Subcutaneous abdominal adipose tissue (tissue), 5 donors: ENCODE results near the gene BDKRB1.

ENCODE experiments used
- H3K27ac ChIP-seq: one replicate; pipeline ENCODE4 v1.7.0; 2013; ENCODE audit warnings: low read depth, mild to moderate bottlenecking, inconsistent platforms, low read length, moderate library complexity
- H3K27me3 ChIP-seq, 5 donors: one replicate each; pipeline ENCODE4 v1.7.0; 2013; ENCODE audit warnings: low read length in 5 of 5, inconsistent platforms in 1 of 5; ENCODE audit not compliant: control insufficient read depth in 5 of 5, insufficient read depth in 4 of 5
- H3K36me3 ChIP-seq, 5 donors: one replicate each; pipeline ENCODE4 v1.7.0; 2013; ENCODE audit warnings: low read length in 5 of 5; ENCODE audit not compliant: control insufficient read depth in 5 of 5, insufficient read depth in 5 of 5
- H3K4me1 ChIP-seq, 5 donors: one replicate each; pipeline ENCODE4 v1.7.0; 2013; ENCODE audit warnings: low read length in 5 of 5, mild to moderate bottlenecking in 3 of 5, moderate library complexity in 1 of 5; ENCODE audit not compliant: control insufficient read depth in 5 of 5, insufficient read depth in 5 of 5
- H3K4me3 ChIP-seq, 5 donors: one replicate each; pipeline ENCODE4 v1.7.0; 2013; ENCODE audit warnings: low read length in 5 of 5, low read depth in 1 of 5
- H3K9ac ChIP-seq, 5 donors: one replicate each; pipeline ENCODE4 v1.7.0; 2013; ENCODE audit warnings: low read length in 5 of 5, mild to moderate bottlenecking in 4 of 5, moderate library complexity in 3 of 5
- H3K9me3 ChIP-seq, 5 donors: one replicate each; pipeline ENCODE4 v1.7.0; 2013; ENCODE audit warnings: low read length in 5 of 5; ENCODE audit not compliant: control insufficient read depth in 5 of 5
- donor health status: healthy.
- donor health status: healthy.
- donor health status: healthy.
- donor health status: healthy.
- donor health status: healthy.

BDKRB1 gene

DNA sequence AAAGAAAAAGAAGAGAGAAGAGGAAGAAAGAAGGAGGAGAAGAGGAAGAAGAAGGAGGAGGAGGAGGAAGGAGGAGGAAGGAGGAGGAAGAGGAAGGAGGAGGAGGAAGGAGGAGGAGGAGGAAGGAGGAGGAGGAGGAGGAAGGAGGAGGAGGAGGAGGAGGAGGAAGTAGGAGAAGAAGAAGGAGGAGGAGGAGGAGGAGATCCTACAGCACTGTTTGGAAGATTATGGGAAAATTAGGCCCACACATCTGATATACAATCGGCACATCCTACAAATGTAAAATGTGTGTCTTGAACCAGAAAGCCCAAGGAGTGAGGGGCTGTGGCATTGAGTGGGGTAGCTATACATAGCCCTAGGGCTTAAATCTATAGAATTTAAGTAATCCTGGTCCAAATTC lies 39.4 kb upstream of the BDKRB1 start:
- Histone ChIP-seq H3K27me3 (peaks cover 0 to 6% (median 0%) of the 10 kb centered on the region in 5 donors), H3K9me3 (peaks cover 7 to 11% (median 8%) of the 10 kb centered on the region in 5 donors), H3K4me1 (peaks cover 0 to 16% (median 0%) of the 10 kb centered on the region in 5 donors)

DNA sequence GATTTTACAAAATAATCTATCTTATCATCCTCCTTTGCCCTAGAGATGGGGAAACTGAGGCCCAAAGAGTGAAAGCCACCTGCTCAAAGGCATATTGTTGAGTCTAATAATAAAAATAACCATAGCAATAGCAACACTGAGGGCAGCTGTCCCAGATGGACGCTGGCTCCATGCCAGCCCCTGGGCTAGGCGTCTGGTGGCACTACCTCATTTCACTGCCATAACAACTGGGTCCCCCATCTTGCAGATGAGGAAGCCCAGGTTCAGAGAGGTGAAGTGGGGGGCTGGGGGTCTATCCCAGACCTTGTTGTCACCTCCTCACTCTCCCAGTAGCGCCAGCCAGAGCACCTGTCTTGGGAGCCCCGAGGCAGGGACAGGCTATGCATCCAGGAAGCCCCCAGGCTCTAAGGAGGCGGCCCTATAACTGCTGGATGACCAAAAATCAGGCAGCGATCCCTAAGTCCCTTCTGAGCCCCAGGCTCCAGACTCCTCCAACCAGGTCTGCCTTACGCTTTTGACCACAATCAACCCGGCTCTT lies 38.6 kb upstream of the BDKRB1 start:
- Histone ChIP-seq H3K27me3 (peaks cover 0 to 6% (median 0%) of the 10 kb centered on the region in 5 donors), H3K27ac (no peak overlapping the region)

More for the DNA sequence above, 39.4 kb upstream of the BDKRB1 start:
- Histone ChIP-seq H3K27ac (no peak overlapping the region), H3K4me3 (no peak overlapping the region), H3K9ac (no peak overlapping the region), H3K36me3 (no peaks in the 10 kb centered on the region)

DNA sequence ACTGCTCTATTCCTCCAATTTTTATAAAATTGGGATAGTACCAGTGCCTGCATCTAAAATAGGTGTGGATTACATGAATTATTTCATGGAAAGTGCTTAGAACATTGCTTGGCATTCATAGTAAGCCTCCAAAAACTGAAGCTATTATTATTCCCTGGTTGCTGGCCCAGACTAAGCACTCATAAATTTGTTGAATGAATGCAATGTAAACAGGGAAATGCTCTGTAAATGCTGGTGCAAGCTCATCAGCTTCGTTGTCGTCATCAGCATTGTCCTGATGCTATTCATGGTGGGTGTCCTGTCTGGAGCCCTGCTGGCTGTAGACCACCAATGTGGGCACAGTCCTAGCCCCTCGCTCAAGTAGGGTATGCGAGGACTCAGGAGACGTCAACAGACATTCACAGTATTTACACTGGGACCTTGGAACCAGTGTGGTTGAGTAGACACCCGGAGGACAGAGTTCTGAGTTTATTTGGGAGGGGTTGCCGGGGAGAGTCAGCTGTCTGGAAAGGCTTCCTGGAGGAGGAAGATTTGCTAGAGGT lies 34.8 kb upstream of the BDKRB1 start:
- H3K9me3 ChIP-seq = no peaks in the 10 kb centered on the region
- no peak overlapping the region for H3K9ac ChIP-seq
- peaks cover 0 to 32% (median 6%) of the 10 kb centered on the region in 5 donors for H3K4me1 ChIP-seq
- H3K36me3 ChIP-seq = no peaks in the 10 kb centered on the region
- H3K27me3 ChIP-seq = peaks cover 0 to 6% (median 0%) of the 10 kb centered on the region in 5 donors
- H3K27ac ChIP-seq = no peak overlapping the region
- H3K4me3 ChIP-seq = no peak overlapping the region

More for the DNA sequence above, 38.6 kb upstream of the BDKRB1 start:
- Histone ChIP-seq H3K9ac (no peak overlapping the region), H3K9me3 (peaks cover 2 to 4% (median 3%) of the 10 kb centered on the region in 5 donors), H3K4me3 (no peak overlapping the region), H3K4me1 (peaks cover 0 to 16% (median 0%) of the 10 kb centered on the region in 5 donors), H3K36me3 (no peaks in the 10 kb centered on the region)

DNA sequence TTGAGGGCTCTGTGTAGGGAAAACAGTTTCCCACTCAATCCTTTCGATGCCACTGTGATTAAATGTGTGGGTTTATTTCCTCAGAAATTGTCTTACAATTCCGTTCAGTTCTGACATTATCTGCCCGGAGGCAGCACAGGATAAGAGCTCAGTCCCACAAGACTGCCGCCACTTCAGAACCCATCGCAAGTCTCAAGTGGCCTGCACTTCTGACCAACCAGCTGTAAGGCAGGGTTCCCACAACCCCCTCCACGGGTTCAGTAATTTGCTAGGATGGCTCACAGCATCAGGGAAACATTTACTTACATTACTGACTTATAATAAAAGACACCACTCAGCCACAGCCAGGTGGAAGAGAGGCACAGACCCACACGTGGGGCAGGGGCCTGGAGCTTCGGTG lies 34.2 kb upstream of the BDKRB1 start:
- H3K36me3 ChIP-seq = no peaks in the 10 kb centered on the region
- H3K4me1 ChIP-seq = peaks cover 0 to 35% (median 6%) of the 10 kb centered on the region in 5 donors
- H3K4me3 ChIP-seq = no peak overlapping the region
- no peak overlapping the region for H3K27ac ChIP-seq
- no peak overlapping the region for H3K9ac ChIP-seq
- peaks cover 0 to 6% (median 0%) of the 10 kb centered on the region in 5 donors for H3K27me3 ChIP-seq
- H3K9me3 ChIP-seq = no peaks in the 10 kb centered on the region

DNA sequence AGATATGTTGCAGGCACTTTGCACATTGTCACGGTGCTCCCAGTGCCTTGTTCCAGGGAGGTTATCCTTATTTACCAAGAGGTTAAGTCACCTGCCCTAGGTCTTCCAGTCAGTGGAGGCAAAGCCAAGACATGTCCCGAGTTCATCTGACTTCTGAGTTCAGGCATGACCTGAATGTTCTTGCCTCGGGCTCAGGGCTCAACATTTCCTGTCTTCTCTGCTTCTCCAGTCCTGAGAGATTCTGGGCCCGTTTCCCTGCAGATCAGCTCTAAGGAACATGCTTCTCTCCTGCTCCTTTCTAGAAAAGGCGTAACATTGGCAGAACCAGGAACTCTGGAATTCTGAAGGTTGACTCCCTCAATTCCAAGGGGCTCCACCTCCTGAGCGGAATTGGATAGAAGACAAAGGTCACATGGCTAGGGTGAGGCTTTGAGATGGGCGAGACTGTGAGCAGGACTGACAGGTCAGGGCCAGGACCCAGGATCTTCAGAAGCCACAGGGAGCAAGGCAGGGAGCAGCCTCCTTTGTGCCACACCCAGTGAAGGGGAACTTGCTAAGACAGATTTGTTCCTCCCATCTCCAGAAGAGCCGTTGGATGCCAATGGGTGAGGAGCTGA lies 31.4 kb upstream of the BDKRB1 start:
- Histone ChIP-seq H3K9ac (no peak overlapping the region), H3K4me3 (no peak overlapping the region), H3K36me3 (no peaks in the 10 kb centered on the region), H3K4me1 (peaks cover 0 to 40% (median 10%) of the 10 kb centered on the region in 5 donors), H3K27ac (peak overlapping the region; percentile 40), H3K27me3 (peaks cover 0 to 6% (median 0%) of the 10 kb centered on the region in 5 donors), H3K9me3 (peaks cover 0 to 12% (median 8%) of the 10 kb centered on the region in 5 donors)

DNA sequence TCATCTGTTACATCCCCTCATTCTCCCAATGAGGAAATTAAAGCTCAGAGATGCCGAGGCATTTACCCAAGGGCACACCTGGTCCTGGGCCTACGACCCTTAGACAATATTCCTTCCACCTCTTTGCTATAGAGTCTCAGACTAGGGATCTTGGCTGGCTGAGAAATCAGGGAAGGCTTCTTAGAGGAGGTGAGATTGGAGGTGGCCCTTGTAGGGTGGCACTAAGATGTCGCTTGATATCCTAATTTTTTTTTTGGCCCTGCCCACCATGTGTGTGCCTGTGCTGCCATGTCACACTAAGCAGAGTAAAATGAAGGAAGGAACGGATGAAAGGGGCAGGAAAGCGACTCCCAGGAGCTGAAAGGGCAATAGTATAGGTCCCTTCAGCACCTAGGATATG lies 30.8 kb upstream of the BDKRB1 start:
- no peaks in the 10 kb centered on the region for H3K36me3 ChIP-seq
- peaks cover 0 to 12% (median 8%) of the 10 kb centered on the region in 5 donors for H3K9me3 ChIP-seq
- H3K27me3 ChIP-seq = peaks cover 0 to 6% (median 0%) of the 10 kb centered on the region in 5 donors
- peak overlapping the region; percentile 40 for H3K27ac ChIP-seq
- no peak overlapping the region for H3K4me3 ChIP-seq
- peaks cover 0 to 40% (median 10%) of the 10 kb centered on the region in 5 donors for H3K4me1 ChIP-seq
- peak overlapping the region in 1 of 5 donors; percentile 9 for H3K9ac ChIP-seq

DNA sequence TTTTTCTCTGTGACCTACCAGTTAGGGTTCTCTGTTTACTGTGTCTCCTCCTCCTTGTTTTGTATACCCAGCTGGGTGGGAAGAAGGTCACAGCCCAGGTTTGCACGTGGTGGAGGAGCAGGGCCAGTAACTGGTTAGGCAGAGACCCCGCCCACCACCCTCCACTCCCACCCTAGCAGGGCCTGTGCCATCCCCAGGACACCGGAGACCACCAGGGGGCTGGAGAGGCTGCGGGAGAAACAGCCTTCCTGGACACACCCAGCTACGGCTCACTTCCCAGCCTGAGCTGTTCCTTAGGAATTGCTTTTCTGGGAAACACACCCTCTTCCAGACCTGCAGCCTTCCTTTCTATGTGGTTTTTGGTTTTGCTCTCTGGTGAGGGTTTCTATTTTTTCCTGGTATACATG lies 30.3 kb upstream of the BDKRB1 start:
- Histone ChIP-seq H3K9ac (peak overlapping the region in 1 of 5 donors; percentile 9), H3K9me3 (peaks cover 0 to 12% (median 8%) of the 10 kb centered on the region in 5 donors), H3K4me3 (no peak overlapping the region), H3K4me1 (peaks cover 0 to 40% (median 10%) of the 10 kb centered on the region in 5 donors), H3K27ac (peak overlapping the region; percentile 40), H3K27me3 (peaks cover 0 to 5% (median 0%) of the 10 kb centered on the region in 5 donors), H3K36me3 (no peaks in the 10 kb centered on the region)

DNA sequence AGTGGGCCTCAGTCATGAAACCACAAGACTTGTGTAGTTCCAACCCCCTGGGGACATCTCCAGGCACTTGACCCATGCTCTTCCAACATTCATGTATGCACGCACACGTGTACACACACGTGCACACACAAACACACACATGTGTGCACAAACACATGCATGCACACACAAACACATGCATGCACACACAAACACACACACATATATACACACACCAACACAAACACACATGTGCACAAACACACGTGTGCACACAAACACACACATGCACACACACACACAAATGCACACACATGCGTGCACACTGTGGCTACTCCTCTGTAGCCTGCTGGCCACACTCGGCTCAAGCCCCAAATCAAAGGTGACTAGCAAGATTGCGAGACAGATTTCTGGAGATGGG lies 28.6 kb upstream of the BDKRB1 start:
- no peaks in the 10 kb centered on the region for H3K36me3 ChIP-seq
- H3K4me3 ChIP-seq = no peak overlapping the region
- peaks cover 0 to 48% (median 10%) of the 10 kb centered on the region in 5 donors for H3K4me1 ChIP-seq
- H3K27ac ChIP-seq = no peak overlapping the region
- no peak overlapping the region for H3K9ac ChIP-seq
- H3K9me3 ChIP-seq = peaks cover 0 to 12% (median 8%) of the 10 kb centered on the region in 5 donors
- H3K27me3 ChIP-seq = peaks cover 0 to 5% (median 0%) of the 10 kb centered on the region in 5 donors

DNA sequence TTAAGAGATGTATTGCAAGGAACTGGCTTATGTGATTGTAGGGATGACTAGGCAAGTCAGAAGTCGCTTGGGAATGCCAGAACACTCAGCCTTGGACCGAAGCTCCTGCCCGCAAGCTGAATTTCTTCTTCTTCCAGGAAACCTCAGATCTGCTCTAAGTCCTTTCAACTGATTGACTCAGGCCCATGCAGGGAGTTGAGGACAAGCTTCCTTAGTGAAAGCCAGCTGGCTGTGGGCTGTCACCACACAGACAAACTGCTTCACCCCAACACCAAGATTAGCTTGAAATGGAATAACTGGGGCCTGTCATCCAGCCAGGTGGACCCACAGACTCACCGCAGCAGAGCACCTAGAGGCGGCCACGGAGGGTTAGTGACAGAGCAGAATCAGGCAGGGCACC lies 26.7 kb upstream of the BDKRB1 start:
- Histone ChIP-seq H3K9me3 (peaks cover 0 to 12% (median 8%) of the 10 kb centered on the region in 5 donors), H3K27me3 (peaks cover 0 to 13% (median 4%) of the 10 kb centered on the region in 5 donors), H3K4me3 (no peak overlapping the region), H3K27ac (no peak overlapping the region), H3K4me1 (peaks cover 0 to 54% (median 18%) of the 10 kb centered on the region in 5 donors), H3K36me3 (no peaks in the 10 kb centered on the region), H3K9ac (no peak overlapping the region)

DNA sequence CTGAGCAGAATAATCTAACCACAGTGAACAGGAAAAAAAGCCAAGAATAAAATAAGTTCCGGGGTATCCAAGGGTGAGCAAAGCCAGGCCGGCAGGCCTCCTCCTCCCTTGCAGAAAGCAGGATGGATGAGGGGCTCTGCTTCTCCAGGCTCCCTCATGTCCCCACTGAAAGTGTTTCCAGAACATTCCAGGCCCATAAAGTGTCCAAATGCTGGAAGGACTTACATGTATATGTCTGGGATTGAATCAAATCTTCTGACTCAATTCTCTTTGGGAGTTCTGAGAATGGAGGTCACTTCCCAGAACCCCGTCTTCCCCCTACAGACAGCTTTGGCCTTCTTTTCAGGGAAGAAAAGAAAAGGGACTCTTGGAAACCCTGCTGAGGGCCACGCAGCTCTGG lies 25.0 kb upstream of the BDKRB1 start:
- peaks cover 0 to 41% (median 18%) of the 10 kb centered on the region in 5 donors for H3K4me1 ChIP-seq
- H3K27ac ChIP-seq = no peak overlapping the region
- H3K36me3 ChIP-seq = no peaks in the 10 kb centered on the region
- H3K9ac ChIP-seq = no peak overlapping the region
- H3K4me3 ChIP-seq = no peak overlapping the region
- peaks cover 0 to 12% (median 8%) of the 10 kb centered on the region in 5 donors for H3K9me3 ChIP-seq
- H3K27me3 ChIP-seq = peaks cover 0 to 10% (median 8%) of the 10 kb centered on the region in 5 donors
